ENCODE measurements around the gene CREB3. TPM values are rescaled to one million over a fixed set of nuclear protein-coding genes. Genes with fewer than 3 reads are reported as not detected.

CREB3 gene
- total and polyA plus RNA-seq, 9 of the 15 experiments (the other 6 are each of a cell fraction or from before 2014, with no cell fraction given): 5.7 to 18.3 (median 14.9) TPM

- CTCF ChIA-PET (ENCODE audit: low intra/inter-chr PET ratio): no interaction called here
- Histone ChIP-seq H3K27me3 (ENCODE audit: control insufficient read depth in 2 of 2, insufficient read depth in 2 of 2, low read length in 2 of 2) (no peaks in the 10 kb centered on the region), H3K4me3 (no peak overlapping the region), H3K27ac (ENCODE audit: extremely low read depth, low read depth, low read length) (no peak overlapping the region), H3K36me3 (ENCODE audit: control insufficient read depth, insufficient read depth, low read length) (0 out of 3 replicates have a peak, but pooled peaks cover 4% of the 10 kb centered on the region), H4K20me1 (replicated peaks; ENCODE audit: control insufficient read depth, insufficient read depth, low read length) (no peaks in the 10 kb centered on the region), H3K9me3 (replicated peaks; ENCODE audit: control insufficient read depth, insufficient read depth, low read depth, low read length) (no peaks in the 10 kb centered on the region), H3K4me2 (ENCODE audit: insufficient read depth, low read length) (no peak overlapping the region), H3K4me1 (replicated peaks in 1 of 2; ENCODE audit: control insufficient read depth in 2 of 2, insufficient read depth in 2 of 2, low read length in 2 of 2) (peaks cover 0 to 7% of the 10 kb centered on the region in 2 experiments; a peak in 1 of 5 replicates), H3K79me2 (ENCODE audit: control insufficient read depth, insufficient read depth, low read length) (peaks cover 28% of the 10 kb centered on the region), H2AFZ (ENCODE audit: low read depth, low read length) (no peak overlapping the region), H3K9me1 (ENCODE audit: control insufficient read depth, insufficient read depth, low read length) (no peaks in the 10 kb centered on the region), H3K9ac (ENCODE audit: insufficient read depth in 1 of 2, low read depth in 2 of 2, low read length in 2 of 2) (no peak overlapping the region)
- BruUV-seq (replicated peaks): no TSS peak
- POLR2A ChIA-PET: interaction anchor here (1.0 kb wide), 1 partner anchor 8 kb away, joined by 3 read pairs; no protein-coding TSS in a partner anchor
- FAIRE-seq: no peak
- peak; percentile 59 for TF ChIP-seq ZNF316 (IDR thresholded peaks at IDR 0.05)
- no peak for TF ChIP-seq FOXM1 (IDR thresholded peaks at IDR 0.05; ENCODE audit: low read depth)
- no peak for TF ChIP-seq FOXM1 (CRISPR knock-in tag; IDR thresholded peaks at IDR 0.05; ENCODE audit: low read depth)
- in situ Hi-C loops (cut with MboI): no loop called here
- ATAC-seq: no peak
- 82% methylated on average over 1 of the region's 1 CpG for WGBS (ENCODE audit: insufficient coverage, low coverage, missing lambda C conversion rate)
- DNase-seq (ENCODE audit: extremely low read depth in 1 of 4, low spot score in 3 of 4): no peak
- intact Hi-C loops (cut with micrococcal nuclease): no loop called here
Measured at GRCh38 chr9:35767458-35767857, 35.0 kb downstream of the CREB3 start.

- FAIRE-seq (no peak), ATAC-seq (no peak), DNase-seq (ENCODE audit: extremely low read depth in 1 of 4, low spot score in 3 of 4) (no peak)
- Histone ChIP-seq H3K9ac (ENCODE audit: insufficient read depth in 1 of 2, low read depth in 2 of 2, low read length in 2 of 2) (no peak overlapping the region), H3K36me3 (ENCODE audit: control insufficient read depth, insufficient read depth, low read length) (0 out of 3 replicates have a peak, but pooled peaks cover 4% of the 10 kb centered on the region), H3K79me2 (ENCODE audit: control insufficient read depth, insufficient read depth, low read length) (peaks cover 14% of the 10 kb centered on the region), H3K9me3 (replicated peaks; ENCODE audit: control insufficient read depth, insufficient read depth, low read depth, low read length) (no peaks in the 10 kb centered on the region), H3K4me2 (ENCODE audit: insufficient read depth, low read length) (no peak overlapping the region), H4K20me1 (replicated peaks; ENCODE audit: control insufficient read depth, insufficient read depth, low read length) (no peaks in the 10 kb centered on the region), H3K27me3 (ENCODE audit: control insufficient read depth in 2 of 2, insufficient read depth in 2 of 2, low read length in 2 of 2) (no peaks in the 10 kb centered on the region), H3K27ac (ENCODE audit: extremely low read depth, low read depth, low read length) (no peak overlapping the region), H2AFZ (ENCODE audit: low read depth, low read length) (no peak overlapping the region), H3K4me1 (replicated peaks in 1 of 2; ENCODE audit: control insufficient read depth in 2 of 2, insufficient read depth in 2 of 2, low read length in 2 of 2) (peaks cover 6 to 7% of the 10 kb centered on the region in 2 experiments; a peak in 3 of 5 replicates), H3K9me1 (ENCODE audit: control insufficient read depth, insufficient read depth, low read length) (no peaks in the 10 kb centered on the region), H3K4me3 (no peak overlapping the region)
- intact Hi-C loops (cut with micrococcal nuclease): no loop called here
- in situ Hi-C loops (cut with MboI): no loop called here
- ChIA-PET CTCF (ENCODE audit: low intra/inter-chr PET ratio) (no interaction called here), POLR2A (interaction anchor here (1.3 kb wide), 1 partner anchor 9 kb away, joined by 5 read pairs; no protein-coding TSS in a partner anchor)
- BruUV-seq (replicated peaks): no TSS peak
- WGBS (ENCODE audit: insufficient coverage, low coverage, missing lambda C conversion rate): 70% methylated on average over 1 of the region's 1 CpG
- TF ChIP-seq ZNF408 (CRISPR knock-in tag; IDR thresholded peaks at IDR 0.05; ENCODE audit: low read depth) (no peak), ZNF280A (IDR thresholded peaks at IDR 0.05; ENCODE audit: low read depth, partially characterized antibody) (no peak), CCAR2 (IDR thresholded peaks at IDR 0.05; ENCODE audit: low read depth, low read length) (no peak), HEY1 (CRISPR knock-in tag; IDR thresholded peaks at IDR 0.05; ENCODE audit: borderline replicate concordance) (no peak), BDP1 (IDR thresholded peaks at IDR 0.05; ENCODE audit: insufficient read depth, insufficient read length) (no peak), EHMT2 (IDR thresholded peaks at IDR 0.05) (no peak), ZNF740 (CRISPR knock-in tag; IDR thresholded peaks at IDR 0.05) (no peak), ZNF740 (tag; IDR thresholded peaks at IDR 0.05) (no peak), MITF (IDR thresholded peaks at IDR 0.05) (no peak), HMG20B (CRISPR knock-in tag; IDR thresholded peaks at IDR 0.05) (no peak), POLR3G (IDR thresholded peaks at IDR 0.05; ENCODE audit: extremely low read depth, insufficient read length, insufficient replicate concordance) (no peak)
Measured at GRCh38 chr9:35769763-35770162, 37.3 kb downstream of the CREB3 start.
